HepG2 (cell line): Measurements from ENCODE around the gene CDK7. TPM values are rescaled to one million over a fixed set of nuclear protein-coding genes. Genes with fewer than 3 reads are reported as not detected.

ENCODE experiments used
- ADNP ChIP-seq: sonication (generic); formaldehyde crosslinking; IDR thresholded peaks from 2 replicates; pipeline ENCODE4 v1.4.0; 2020; ENCODE audit warnings: missing genetic modification reagents
- BORCS8-MEF2B ChIP-seq: sonication (generic); formaldehyde crosslinking; IDR thresholded peaks from 2 replicates; pipeline ENCODE4 v1.8.0; 2022; ENCODE audit warnings: mild to moderate bottlenecking, missing genetic modification reagents
- CBX2 ChIP-seq, 2 experiments: fragments of 200-600 bp in 1 of 2; sonication (generic); formaldehyde crosslinking in 1 of 2; IDR thresholded peaks; 2 replicates each; pipeline versions ENCODE4 v1.7.0 to v1.8.1; 2018 to 2022; ENCODE audit warnings: low read depth in 2 of 2, low read length in 1 of 2, mild to moderate bottlenecking in 1 of 2, missing genetic modification reagents in 1 of 2
- CREB3 ChIP-seq: sonication (generic); formaldehyde crosslinking; IDR thresholded peaks from 2 replicates; pipeline ENCODE4 v1.5.0; 2020; ENCODE audit warnings: missing genetic modification reagents
- CREBL2 ChIP-seq: sonication (generic); formaldehyde crosslinking; IDR thresholded peaks from 2 replicates; pipeline ENCODE4 v1.8.1; 2023; ENCODE audit warnings: missing genetic modification reagents, mild to moderate bottlenecking, borderline replicate concordance
- FOXA1 ChIP-seq, 2 experiments: fragments of 450-650 bp in 1 of 2; sonication (generic) in 1 of 2; formaldehyde crosslinking in 1 of 2; IDR thresholded peaks; 2 replicates each; pipeline versions ENCODE4 v1.4.0 to v1.6.1; 2016 to 2020; ENCODE audit warnings: missing genetic modification reagents in 1 of 2
- GPN1 ChIP-seq: sonication (generic); formaldehyde crosslinking; IDR thresholded peaks from 2 replicates; pipeline ENCODE4 v1.5.1; 2020; ENCODE audit warnings: missing genetic modification reagents, borderline replicate concordance
- HES4 ChIP-seq: sonication (generic); formaldehyde crosslinking; IDR thresholded peaks from 2 replicates; pipeline ENCODE4 v1.9.0; 2021; ENCODE audit warnings: mild to moderate bottlenecking, missing genetic modification reagents, borderline replicate concordance
- KLF12 ChIP-seq: sonication (generic); formaldehyde crosslinking; IDR thresholded peaks from 2 replicates; pipeline ENCODE4 v1.4.0; 2020; ENCODE audit warnings: missing genetic modification reagents, borderline replicate concordance
- ONECUT2 ChIP-seq: sonication (generic); formaldehyde crosslinking; IDR thresholded peaks from 2 replicates; pipeline ENCODE4 v1.4.0; 2020; ENCODE audit warnings: missing genetic modification reagents
- RARA ChIP-seq: IDR thresholded peaks from 2 replicates; pipeline ENCODE4 v1.6.1; 2016; ENCODE audit warnings: missing genetic modification reagents, missing compliant biosample characterization
- RXRB ChIP-seq: IDR thresholded peaks from 2 replicates; pipeline ENCODE4 v1.6.1; 2016; ENCODE audit warnings: borderline replicate concordance, missing genetic modification reagents, missing compliant biosample characterization
- SIX1 ChIP-seq: sonication (generic); formaldehyde crosslinking; IDR thresholded peaks from 2 replicates; pipeline ENCODE4 v1.4.0; 2020; ENCODE audit warnings: missing genetic modification reagents, borderline replicate concordance
- SKI ChIP-seq: fragments of 450-650 bp; IDR thresholded peaks from one replicate; pipeline ENCODE4 v1.6.1; 2018; ENCODE audit warnings: mild to moderate bottlenecking; ENCODE audit not compliant: partially characterized antibody
- ZC3H13 ChIP-seq: sonication (generic); formaldehyde crosslinking; IDR thresholded peaks from 2 replicates; pipeline ENCODE4 v1.8.1; 2023; ENCODE audit warnings: mild to moderate bottlenecking, missing genetic modification reagents, moderate library complexity
- ZC3H4 ChIP-seq: sonication (generic); formaldehyde crosslinking; IDR thresholded peaks from 2 replicates; pipeline ENCODE4 v1.4.0; 2020; ENCODE audit warnings: missing genetic modification reagents, borderline replicate concordance
- ZIK1 ChIP-seq: sonication (generic); formaldehyde crosslinking; IDR thresholded peaks from 2 replicates; pipeline ENCODE4 v1.5.0; 2020; ENCODE audit warnings: mild to moderate bottlenecking, low read depth, missing genetic modification reagents, borderline replicate concordance
- ZMAT3 ChIP-seq: sonication (generic); formaldehyde crosslinking; conservative IDR thresholded peaks from 2 replicates; pipeline ENCODE4 v1.7.0; 2021; ENCODE audit warnings: missing genetic modification reagents
- ZMAT5 ChIP-seq: sonication (generic); formaldehyde crosslinking; IDR thresholded peaks from 2 replicates; pipeline ENCODE4 v1.5.0; 2020; ENCODE audit warnings: mild to moderate bottlenecking, low read depth, missing genetic modification reagents, borderline replicate concordance
- ZMYM2 ChIP-seq: sonication (generic); formaldehyde crosslinking; IDR thresholded peaks from 2 replicates; pipeline ENCODE4 v1.8.0; 2022; ENCODE audit warnings: mild to moderate bottlenecking, missing genetic modification reagents
- ZNF225 ChIP-seq: sonication (generic); formaldehyde crosslinking; IDR thresholded peaks from 2 replicates; pipeline ENCODE4 v1.4.0; 2020; ENCODE audit warnings: mild to moderate bottlenecking, missing genetic modification reagents
- ZNF431 ChIP-seq: sonication (generic); formaldehyde crosslinking; IDR thresholded peaks from 2 replicates; pipeline ENCODE4 v1.9.0; 2022; ENCODE audit warnings: missing genetic modification reagents, low read depth, mild to moderate bottlenecking, borderline replicate concordance
- ZNF678 ChIP-seq: sonication (generic); formaldehyde crosslinking; IDR thresholded peaks from 2 replicates; pipeline ENCODE4 v1.4.0; 2020; ENCODE audit warnings: mild to moderate bottlenecking, missing genetic modification reagents
- ZNF7 ChIP-seq: IDR thresholded peaks from 2 replicates; pipeline ENCODE4 v1.6.1; 2016; ENCODE audit warnings: missing biosample characterization, missing genetic modification reagents
- ZNF761 ChIP-seq: sonication (generic); formaldehyde crosslinking; conservative IDR thresholded peaks from 2 replicates; pipeline ENCODE4 v1.4.0; 2020; ENCODE audit warnings: mild to moderate bottlenecking, missing genetic modification reagents
- ZNF775 ChIP-seq: sonication (generic); formaldehyde crosslinking; IDR thresholded peaks from 2 replicates; pipeline ENCODE4 v1.4.0; 2020; ENCODE audit warnings: missing genetic modification reagents, mild to moderate bottlenecking, moderate library complexity, borderline replicate concordance
- ZNF878 ChIP-seq: sonication (generic); formaldehyde crosslinking; IDR thresholded peaks from 2 replicates; pipeline ENCODE4 v1.8.1; 2023; ENCODE audit warnings: mild to moderate bottlenecking, missing genetic modification reagents, moderate library complexity
- ZNF883 ChIP-seq: sonication (generic); formaldehyde crosslinking; IDR thresholded peaks from 2 replicates; pipeline ENCODE4 v1.5.1; 2020; ENCODE audit warnings: mild to moderate bottlenecking, missing genetic modification reagents; ENCODE audit errors: not compliant biosample characterization
- ZSCAN9 ChIP-seq: IDR thresholded peaks from 2 replicates; pipeline ENCODE4 v1.6.1; 2016; ENCODE audit warnings: borderline replicate concordance
- polyA plus RNA-seq, 8 experiments: library from polyadenylated mRNA; depleted of rRNA in 3 of 8; stranded (reverse) in 7 of 8; unstranded in 1 of 8; fragments of >200 nt; fragmentation: Illumina TruSeq in 4 of 8; extraction: Trizol in 4 of 8; gene quantifications; 2 replicates each; pipeline versions ENCODE4 v1.2.1 to v1.2.3, GENCODE V29; 2011 to 2016; ENCODE audit warnings: low read depth in 4 of 8, missing spikeins in 1 of 8, mixed read lengths in 1 of 8; ENCODE audit not compliant: insufficient read depth in 1 of 8
- total RNA-seq, 5 experiments: library from RNA; depleted of rRNA; stranded (reverse); fragments of >200 nt; fragmentation: Illumina TruSeq; extraction: Trizol; gene quantifications; 2 replicates each; pipeline ENCODE4 v1.2.3, GENCODE V29; 2016; ENCODE audit warnings: low read depth in 1 of 5

Gene CDK7
- total and polyA plus RNA-seq, 2 of the 13 experiments (the other 11 are each of a cell fraction or from before 2014, with no cell fraction given): 41.2 to 54.9 TPM

GRCh38 chr5:69217548-69218526 is 16.8 kb upstream of the CDK7 start (continued):
- TF ChIP-seq FOXA1 (IDR thresholded peaks at IDR 0.05) (no peak), FOXA1 (CRISPR knock-in tag; IDR thresholded peaks at IDR 0.05) (peak; percentile 4; the same call in 1 of the 2 replicates), SKI (peak; percentile 31), ZMAT3 (CRISPR knock-in tag) (peak; percentile 64; the same call in 1 of the 2 replicates), ADNP (CRISPR knock-in tag) (no peak), HES4 (CRISPR knock-in tag) (peak; percentile 55; the same call in 1 of the 2 replicates), ZMYM2 (CRISPR knock-in tag) (no peak), KLF12 (CRISPR knock-in tag) (peak; percentile 58; the same call in 1 of the 2 replicates), CREB3 (no peak), BORCS8-MEF2B (CRISPR knock-in tag) (peak; percentile 94), RARA (CRISPR knock-in tag) (peak; percentile 74), SIX1 (CRISPR knock-in tag) (no peak), ZSCAN9 (CRISPR knock-in tag) (peak; percentile 64), GPN1 (CRISPR knock-in tag) (no peak), ZNF678 (CRISPR knock-in tag) (peak; percentile 77; the same call in 1 of the 2 replicates), ZIK1 (CRISPR knock-in tag) (peak; percentile 62; the same call in 1 of the 2 replicates), ZNF878 (CRISPR knock-in tag) (0 out of 2 replicates have a peak, but pooled peaks have one; percentile 62), CREBL2 (CRISPR knock-in tag) (0 out of 2 replicates have a peak, but pooled peaks have one; percentile 54), ZNF7 (CRISPR knock-in tag) (no peak), ZC3H4 (peak; percentile 89; the same call in 1 of the 2 replicates), ONECUT2 (CRISPR knock-in tag) (no peak; the same call in 1 of the 2 replicates), ZNF225 (CRISPR knock-in tag) (peak; percentile 93), ZC3H13 (CRISPR knock-in tag) (no peak), ZNF431 (CRISPR knock-in tag) (peak; percentile 68; the same call in 1 of the 2 replicates), ZNF883 (CRISPR knock-in tag) (peak; percentile 73), RXRB (CRISPR knock-in tag) (peak; percentile 49), CBX2 (IDR thresholded peaks at IDR 0.05; ENCODE audit: low read depth, low read length) (no peak), CBX2 (CRISPR knock-in tag; IDR thresholded peaks at IDR 0.05; ENCODE audit: low read depth) (no peak), ZMAT5 (no peak), ZNF761 (CRISPR knock-in tag) (peak; percentile 94), ZNF775 (no peak)
